ENCODE results near the gene TADA3. TPM values are rescaled to one million over a fixed set of nuclear protein-coding genes. Genes with fewer than 3 reads are reported as not detected.

The TADA3 gene, protein sequence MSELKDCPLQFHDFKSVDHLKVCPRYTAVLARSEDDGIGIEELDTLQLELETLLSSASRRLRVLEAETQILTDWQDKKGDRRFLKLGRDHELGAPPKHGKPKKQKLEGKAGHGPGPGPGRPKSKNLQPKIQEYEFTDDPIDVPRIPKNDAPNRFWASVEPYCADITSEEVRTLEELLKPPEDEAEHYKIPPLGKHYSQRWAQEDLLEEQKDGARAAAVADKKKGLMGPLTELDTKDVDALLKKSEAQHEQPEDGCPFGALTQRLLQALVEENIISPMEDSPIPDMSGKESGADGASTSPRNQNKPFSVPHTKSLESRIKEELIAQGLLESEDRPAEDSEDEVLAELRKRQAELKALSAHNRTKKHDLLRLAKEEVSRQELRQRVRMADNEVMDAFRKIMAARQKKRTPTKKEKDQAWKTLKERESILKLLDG
- 55.8 to 64.5 TPM (median 61.7 TPM) in 5 replicates for total RNA-seq (2022; extraction: Qiagen RNA extraction)

DNA sequence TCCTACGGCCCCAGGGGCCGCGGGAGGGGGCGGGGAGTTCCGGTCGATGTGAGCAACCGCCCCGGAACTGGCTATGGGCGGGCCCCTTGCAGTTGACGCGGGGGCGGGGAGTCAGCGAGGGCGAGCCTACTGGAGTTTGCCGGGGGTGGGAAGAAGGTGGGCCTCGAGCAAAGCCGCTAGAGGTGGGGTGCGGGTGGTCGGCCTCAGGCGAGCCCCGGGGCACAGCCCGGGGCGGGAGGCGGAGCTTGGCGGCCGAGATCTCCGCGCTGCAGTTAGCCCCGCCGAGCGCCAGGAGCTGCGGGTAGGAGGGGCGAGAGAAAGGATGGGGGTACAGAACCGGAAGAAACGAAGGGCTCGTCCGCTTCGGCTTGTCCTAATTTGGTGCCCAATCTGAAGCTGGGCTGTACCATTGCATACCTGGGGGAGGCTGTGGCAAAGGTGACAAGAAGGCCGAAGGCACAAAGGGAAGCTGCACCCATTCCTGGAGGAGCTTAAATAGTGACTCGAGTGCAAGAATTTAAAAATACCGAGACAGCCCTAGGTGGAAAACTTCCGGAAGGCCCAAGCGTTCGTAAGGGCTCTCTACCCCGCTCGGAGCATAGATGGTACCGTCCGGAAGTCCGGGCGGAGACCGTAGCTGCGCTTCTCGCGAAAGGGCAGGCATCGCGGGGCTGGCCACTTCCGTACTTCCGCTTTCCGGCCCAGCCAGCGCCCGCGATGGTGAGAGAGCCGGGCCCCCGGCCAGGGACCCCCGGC lies at the start of gene TADA3, which contains the start of gene ARPC4:
Gene TADA3, minus strand, starts transcription at position 69 of the 756 bp plus-strand sequence. CDS start 1,007 bp downstream, outside the sequence.
Gene ARPC4, plus strand, starts transcription at position 678 of the 756 bp plus-strand sequence. Its CDS starts 40 bp downstream, at position 718.

DNA sequence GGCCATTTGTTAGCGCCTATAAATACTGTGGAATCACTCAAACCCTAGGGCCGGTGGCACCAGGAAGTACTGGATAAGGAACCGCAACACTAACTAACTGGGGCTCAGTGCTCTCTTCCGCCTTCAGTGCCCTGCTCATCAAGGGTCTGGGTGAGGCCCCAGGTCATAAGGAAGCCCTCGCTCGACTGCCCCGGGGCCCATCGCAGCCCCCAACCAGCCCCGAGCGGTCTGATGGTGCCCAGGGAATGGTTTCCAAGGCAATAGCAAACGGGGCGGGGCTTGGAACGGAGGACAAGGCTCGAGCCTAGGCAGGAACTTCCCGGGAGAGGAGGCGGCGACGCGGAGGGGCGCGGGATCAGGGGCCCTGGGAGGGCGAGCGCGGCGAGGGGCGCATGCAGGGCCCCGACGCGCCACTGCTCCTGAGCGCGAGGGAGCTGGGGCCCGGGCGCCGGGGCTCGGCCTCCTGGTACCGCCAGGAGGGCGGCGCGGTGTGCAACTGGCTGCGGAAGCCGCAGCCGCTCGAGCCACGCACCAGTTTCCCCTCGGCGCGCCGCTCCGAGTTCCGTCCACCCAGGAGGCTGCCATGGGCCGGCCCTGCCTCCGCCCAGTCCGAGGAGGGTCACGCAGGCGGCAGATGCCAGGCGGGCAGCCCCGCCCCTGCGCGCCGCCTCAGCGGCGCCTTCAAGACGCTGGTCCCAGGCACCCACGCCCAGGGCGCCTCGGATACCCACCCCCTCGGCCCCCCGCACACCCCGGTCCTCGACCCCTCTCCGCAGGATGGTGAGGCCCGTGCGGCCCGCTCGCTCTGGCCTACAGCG lies 17.6 kb upstream of the TADA3 start, which contains the start of gene TTLL3:
Gene TTLL3, plus strand, starts transcription at position 648 of the 818 bp plus-strand sequence. CDS start 400 bp downstream, outside the sequence.

DNA sequence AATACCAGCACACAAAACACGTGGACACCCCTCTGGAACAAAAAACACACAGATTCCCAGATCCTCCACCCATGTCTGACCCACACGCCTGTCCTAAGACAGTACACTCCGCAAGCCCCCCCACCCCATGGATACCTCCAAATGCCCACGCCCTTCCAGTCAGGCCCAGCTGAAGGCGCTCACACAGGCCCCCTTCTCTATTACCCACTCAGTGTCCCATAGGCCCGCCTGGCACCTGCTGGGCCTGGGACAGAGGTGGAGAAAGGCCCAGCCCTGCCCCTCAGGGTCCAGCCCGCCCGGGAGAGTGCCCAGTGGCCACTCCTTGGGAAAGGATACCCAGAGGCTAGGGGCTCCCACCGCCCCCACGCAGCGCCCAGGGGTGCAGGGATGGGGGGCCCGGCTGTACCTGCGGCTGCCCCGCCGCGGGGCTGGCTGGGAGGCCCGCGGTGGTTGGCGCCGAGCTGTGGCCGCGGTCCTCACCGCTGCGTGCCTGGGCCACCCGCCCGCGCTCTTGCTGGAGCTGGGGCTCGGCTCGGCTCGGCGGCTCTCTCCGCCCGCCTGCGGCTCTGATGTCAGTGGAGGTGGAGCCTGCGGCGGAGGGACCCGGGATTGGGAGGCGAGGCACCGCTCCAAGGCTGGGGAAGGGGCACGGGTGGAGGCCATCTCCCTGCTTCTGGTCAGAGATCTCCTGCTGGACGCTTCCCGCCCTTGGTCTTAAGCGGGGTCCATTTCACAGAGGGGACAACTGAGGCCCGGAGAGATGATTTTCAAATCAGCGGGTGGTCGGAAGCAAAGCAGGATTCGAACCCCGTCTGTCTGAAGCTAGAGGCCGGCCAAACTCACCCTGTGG lies 22.6 kb downstream of the TADA3 start, which contains the start of gene CAMK1:
Gene CAMK1, minus strand, starts transcription at position 522 of the 850 bp plus-strand sequence. CDS start 2,198 bp downstream, outside the sequence.

DNA sequence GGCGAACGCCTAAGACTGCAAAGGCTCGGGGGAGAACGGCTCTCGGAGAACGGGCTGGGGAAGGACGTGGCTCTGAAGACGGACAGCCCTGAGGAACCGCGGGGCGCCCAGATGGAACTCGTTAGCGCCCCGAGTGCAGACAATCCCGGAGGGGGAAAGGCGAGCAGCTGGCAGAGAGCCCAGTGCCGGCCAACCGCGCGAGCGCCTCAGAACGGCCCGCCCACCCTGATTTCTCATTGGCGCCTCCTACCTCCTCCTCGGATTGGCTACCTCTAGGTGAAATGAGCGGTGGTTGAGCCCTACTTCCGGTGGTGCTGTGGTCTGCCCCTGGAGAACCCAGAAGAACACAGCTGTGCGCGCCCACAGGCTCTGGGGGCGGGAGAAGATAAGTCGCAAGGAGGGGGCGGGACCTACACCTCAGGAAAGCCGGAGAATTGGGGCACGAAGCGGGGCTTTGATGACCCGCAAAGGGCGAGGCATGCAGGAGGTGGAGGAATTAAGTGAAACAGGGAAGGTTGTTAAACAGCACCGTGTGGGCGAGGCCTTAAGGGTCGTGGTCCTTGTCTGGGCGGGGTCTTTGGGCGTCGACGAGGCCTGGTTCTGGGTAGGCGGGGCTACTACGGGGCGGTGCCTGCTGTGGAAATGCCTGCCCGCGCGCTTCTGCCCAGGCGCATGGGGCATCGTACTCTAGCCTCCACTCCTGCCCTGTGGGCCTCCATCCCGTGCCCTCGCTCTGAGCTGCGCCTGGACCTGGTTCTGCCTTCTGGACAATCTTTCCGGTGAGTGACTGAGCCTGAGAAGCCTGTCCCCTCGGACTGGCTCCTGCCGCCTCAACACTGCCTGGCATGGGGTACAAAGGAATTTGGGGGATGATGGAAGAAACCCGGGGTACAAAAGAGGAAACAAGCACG lies 42.4 kb downstream of the TADA3 start, which contains the start of gene OGG1:
Gene OGG1, plus strand, starts transcription at position 308 of the 911 bp plus-strand sequence. Its CDS starts 335 bp downstream, at position 643.

DNA sequence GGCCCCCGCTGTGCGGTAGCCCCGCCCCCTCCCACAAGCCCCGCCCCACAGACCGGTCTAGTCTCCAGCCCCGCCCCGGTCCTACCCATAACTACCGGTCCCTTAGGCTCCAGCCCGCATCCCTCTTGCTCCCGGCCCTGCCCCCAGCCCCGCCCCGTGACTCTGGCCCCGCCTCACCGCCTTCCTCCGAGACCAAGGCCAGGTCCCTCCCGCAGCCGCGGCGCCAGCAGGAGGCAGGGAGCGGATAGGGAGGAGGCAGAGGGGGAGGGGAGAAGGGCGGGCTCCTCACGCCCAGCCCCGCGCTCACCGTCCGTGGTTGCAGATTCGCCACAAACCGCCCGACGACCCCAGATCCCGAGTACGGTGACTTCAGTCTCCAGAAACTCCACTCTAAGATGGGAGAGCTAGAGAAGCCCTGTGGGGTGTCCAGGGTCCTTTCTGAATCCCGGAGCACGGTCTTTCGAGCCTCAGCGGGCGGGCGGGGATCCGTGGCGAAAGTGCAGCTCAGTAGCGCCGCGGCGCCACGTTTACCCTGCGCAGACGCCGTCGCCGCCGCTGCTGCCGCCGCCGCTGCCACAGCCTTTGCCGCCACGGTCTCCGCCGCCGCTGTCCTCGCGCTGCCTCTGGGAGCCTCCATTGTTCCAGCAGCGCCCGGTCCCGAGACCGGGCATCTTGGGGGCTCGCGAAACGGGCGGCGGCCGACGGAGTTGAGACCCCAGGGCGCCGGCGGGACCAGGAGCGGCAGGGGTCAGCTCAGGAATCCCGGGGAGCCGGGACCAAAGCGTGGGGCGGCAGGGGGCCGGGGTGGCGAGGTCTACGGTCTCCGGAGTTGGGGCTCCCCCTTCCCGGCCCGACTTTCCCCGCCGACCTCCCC lies 60.8 kb downstream of the TADA3 start, which contains the start of gene BRPF1:
Gene BRPF1, plus strand, starts transcription at position 530 of the 874 bp plus-strand sequence. CDS start 2,406 bp downstream, outside the sequence.

Other genes with a start within 250 kb of the TADA3 start
- gene LHFPL4, start 238.7 kb downstream of the TADA3 start, total RNA-seq (2022; extraction: Qiagen RNA extraction): 0.06 to 0.21 TPM (median 0.08 TPM) in 5 replicates
- 27.1 to 30.2 TPM (median 29.1 TPM) in 5 replicates for gene MTMR14, start 143.0 kb downstream of the TADA3 start, total RNA-seq (2022; extraction: Qiagen RNA extraction)
- gene CPNE9, start 88.6 kb downstream of the TADA3 start, total RNA-seq (2022; extraction: Qiagen RNA extraction): 0.05 to 0.25 TPM (median 0.14 TPM) in 4 of 5 replicates, not detected in the other
- 13.1 to 19.7 TPM (median 19.2 TPM) in 5 replicates for gene BRPF1, start 60.7 kb downstream of the TADA3 start, total RNA-seq (2022; extraction: Qiagen RNA extraction)
- gene OGG1, start 42.5 kb downstream of the TADA3 start, total RNA-seq (2022; extraction: Qiagen RNA extraction): 14.4 to 18.5 TPM (median 17.8 TPM) in 5 replicates
- gene CAMK1, start 22.5 kb downstream of the TADA3 start, total RNA-seq (2022; extraction: Qiagen RNA extraction): 14.0 to 17.7 TPM (median 16.9 TPM) in 5 replicates
- 157 to 244 TPM (median 171 TPM) in 5 replicates for gene ARPC4, start 609 bp upstream of the TADA3 start, total RNA-seq (2022; extraction: Qiagen RNA extraction)
- gene TTLL3, start 17.8 kb upstream of the TADA3 start, total RNA-seq (2022; extraction: Qiagen RNA extraction): 4.7 to 6.7 TPM (median 6.5 TPM) in 5 replicates
- 49.4 to 60.8 TPM (median 58.3 TPM) in 5 replicates for gene RPUSD3, start 51.5 kb upstream of the TADA3 start, total RNA-seq (2022; extraction: Qiagen RNA extraction)
- gene CIDEC, start 87.8 kb upstream of the TADA3 start, total RNA-seq (2022; extraction: Qiagen RNA extraction): 75.0 to 96.1 TPM (median 82.6 TPM) in 5 replicates
- gene JAGN1, start 98.1 kb upstream of the TADA3 start, total RNA-seq (2022; extraction: Qiagen RNA extraction): 85.1 to 101 TPM (median 91.0 TPM) in 5 replicates
- gene IL17RE, start 110.4 kb upstream of the TADA3 start, total RNA-seq (2022; extraction: Qiagen RNA extraction): 0.88 to 1.7 TPM (median 1.5 TPM) in 5 replicates
- 26.8 to 35.6 TPM (median 28.7 TPM) in 5 replicates for gene IL17RC, start 124.6 kb upstream of the TADA3 start, total RNA-seq (2022; extraction: Qiagen RNA extraction)
- gene CRELD1, start 141.4 kb upstream of the TADA3 start, total RNA-seq (2022; extraction: Qiagen RNA extraction): 10.1 to 15.5 TPM (median 13.5 TPM) in 5 replicates
- 1.2 to 1.9 TPM (median 1.7 TPM) in 5 replicates for gene PRRT3, start 159.9 kb upstream of the TADA3 start, total RNA-seq (2022; extraction: Qiagen RNA extraction)
- gene EMC3, start 194.4 kb upstream of the TADA3 start, total RNA-seq (2022; extraction: Qiagen RNA extraction): 104 to 143 TPM (median 110 TPM) in 5 replicates
- 18.3 to 21.7 TPM (median 20.2 TPM) in 5 replicates for gene FANCD2, start 234.0 kb upstream of the TADA3 start, total RNA-seq (2022; extraction: Qiagen RNA extraction)

Measured in A549 treated with dexamethasone at 1 μM for 4 hours (cell line).